HepG2 (cell line): ENCODE measurements around the gene IL27RA.

Experiments used
- ATF2 ChIP-seq: sonication (generic); formaldehyde crosslinking; IDR thresholded peaks from 2 replicates; pipeline ENCODE4 v1.4.0; 2020; ENCODE audit warnings: missing genetic modification reagents
- ATF3 ChIP-seq: sonication (generic); formaldehyde crosslinking; IDR thresholded peaks from 2 replicates; pipeline ENCODE4 v1.4.0; 2020; ENCODE audit warnings: missing genetic modification reagents
- GATA4 ChIP-seq: sonication (generic); IDR thresholded peaks from 2 replicates; pipeline ENCODE4 v1.6.1; 2016; ENCODE audit warnings: antibody characterized with exemption, low read depth, borderline replicate concordance
- KDM1A ChIP-seq: IDR thresholded peaks from 2 replicates; pipeline ENCODE4 v1.6.1; 2016; ENCODE audit warnings: missing compliant biosample characterization
- NFYB ChIP-seq: sonication (generic); formaldehyde crosslinking; IDR thresholded peaks from 2 replicates; pipeline ENCODE4 v1.4.0; 2020; ENCODE audit warnings: missing genetic modification reagents
- POLR2AphosphoS5 ChIP-seq: IDR thresholded peaks from 2 replicates; pipeline ENCODE4 v1.6.1; 2012; ENCODE audit warnings: low read depth, low read length
- TCF7L2 ChIP-seq: IDR thresholded peaks from 2 replicates; pipeline ENCODE4 v1.6.1; 2011; ENCODE audit warnings: mild to moderate bottlenecking, low read depth, low read length, moderate library complexity
- ZNF501 ChIP-seq: sonication (generic); formaldehyde crosslinking; IDR thresholded peaks from 2 replicates; pipeline ENCODE4 v1.5.1; 2020; ENCODE audit warnings: mild to moderate bottlenecking, moderate library complexity, missing genetic modification reagents
- ZNF747 ChIP-seq: sonication (generic); formaldehyde crosslinking; IDR thresholded peaks from 2 replicates; pipeline ENCODE4 v1.8.1; 2023; ENCODE audit warnings: missing genetic modification reagents, mild to moderate bottlenecking, borderline replicate concordance
- ZNF883 ChIP-seq: sonication (generic); formaldehyde crosslinking; IDR thresholded peaks from 2 replicates; pipeline ENCODE4 v1.5.1; 2020; ENCODE audit warnings: mild to moderate bottlenecking, missing genetic modification reagents; ENCODE audit errors: not compliant biosample characterization

- TF ChIP-seq POLR2AphosphoS5 (no peak), ZNF501 (CRISPR knock-in tag) (no peak), ZNF747 (CRISPR knock-in tag) (no peak), GATA4 (no peak), ATF3 (CRISPR knock-in tag) (no peak), ZNF883 (CRISPR knock-in tag) (no peak), KDM1A (CRISPR knock-in tag) (no peak), TCF7L2 (no peak), ATF2 (CRISPR knock-in tag) (no peak), NFYB (CRISPR knock-in tag) (no peak)
These were observed 34.6 kb downstream of the IL27RA start for GRCh38 chr19:14066134-14066533.
